ENCODE data around the gene KBTBD13.
A peak's percentile ranks its signal among the peaks of the same experiment; 100 is the strongest.

The KBTBD13 gene

DNA sequence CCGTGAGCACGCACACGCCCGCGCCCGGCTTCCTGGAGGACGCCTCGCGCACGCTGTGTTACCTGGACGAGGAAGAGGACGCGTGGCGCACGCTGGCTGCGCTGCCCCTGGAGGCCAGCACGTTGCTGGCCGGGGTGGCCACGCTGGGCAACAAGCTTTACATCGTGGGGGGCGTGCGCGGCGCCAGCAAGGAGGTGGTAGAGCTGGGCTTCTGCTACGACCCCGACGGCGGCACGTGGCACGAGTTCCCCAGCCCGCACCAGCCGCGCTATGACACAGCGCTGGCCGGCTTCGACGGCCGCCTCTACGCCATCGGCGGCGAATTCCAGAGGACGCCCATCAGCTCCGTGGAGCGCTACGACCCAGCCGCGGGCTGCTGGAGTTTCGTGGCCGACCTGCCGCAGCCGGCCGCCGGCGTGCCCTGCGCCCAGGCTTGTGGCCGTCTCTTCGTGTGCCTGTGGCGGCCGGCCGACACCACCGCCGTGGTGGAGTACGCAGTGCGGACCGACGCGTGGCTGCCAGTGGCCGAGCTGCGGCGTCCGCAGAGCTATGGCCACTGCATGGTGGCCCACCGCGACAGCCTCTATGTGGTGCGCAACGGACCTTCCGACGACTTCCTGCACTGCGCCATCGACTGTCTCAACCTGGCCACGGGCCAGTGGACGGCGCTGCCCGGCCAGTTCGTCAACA is 890 bp downstream of the KBTBD13 start:
- no peak for DNase-seq (ENCODE audit: insufficient read length, low spot score)
- TF ChIP-seq, protein P1, sequence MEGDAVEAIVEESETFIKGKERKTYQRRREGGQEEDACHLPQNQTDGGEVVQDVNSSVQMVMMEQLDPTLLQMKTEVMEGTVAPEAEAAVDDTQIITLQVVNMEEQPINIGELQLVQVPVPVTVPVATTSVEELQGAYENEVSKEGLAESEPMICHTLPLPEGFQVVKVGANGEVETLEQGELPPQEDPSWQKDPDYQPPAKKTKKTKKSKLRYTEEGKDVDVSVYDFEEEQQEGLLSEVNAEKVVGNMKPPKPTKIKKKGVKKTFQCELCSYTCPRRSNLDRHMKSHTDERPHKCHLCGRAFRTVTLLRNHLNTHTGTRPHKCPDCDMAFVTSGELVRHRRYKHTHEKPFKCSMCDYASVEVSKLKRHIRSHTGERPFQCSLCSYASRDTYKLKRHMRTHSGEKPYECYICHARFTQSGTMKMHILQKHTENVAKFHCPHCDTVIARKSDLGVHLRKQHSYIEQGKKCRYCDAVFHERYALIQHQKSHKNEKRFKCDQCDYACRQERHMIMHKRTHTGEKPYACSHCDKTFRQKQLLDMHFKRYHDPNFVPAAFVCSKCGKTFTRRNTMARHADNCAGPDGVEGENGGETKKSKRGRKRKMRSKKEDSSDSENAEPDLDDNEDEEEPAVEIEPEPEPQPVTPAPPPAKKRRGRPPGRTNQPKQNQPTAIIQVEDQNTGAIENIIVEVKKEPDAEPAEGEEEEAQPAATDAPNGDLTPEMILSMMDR (IDR thresholded peaks at IDR 0.05; ENCODE audit: insufficient read depth, missing control alignments) = no peak
- no peak for FAIRE-seq

DNA sequence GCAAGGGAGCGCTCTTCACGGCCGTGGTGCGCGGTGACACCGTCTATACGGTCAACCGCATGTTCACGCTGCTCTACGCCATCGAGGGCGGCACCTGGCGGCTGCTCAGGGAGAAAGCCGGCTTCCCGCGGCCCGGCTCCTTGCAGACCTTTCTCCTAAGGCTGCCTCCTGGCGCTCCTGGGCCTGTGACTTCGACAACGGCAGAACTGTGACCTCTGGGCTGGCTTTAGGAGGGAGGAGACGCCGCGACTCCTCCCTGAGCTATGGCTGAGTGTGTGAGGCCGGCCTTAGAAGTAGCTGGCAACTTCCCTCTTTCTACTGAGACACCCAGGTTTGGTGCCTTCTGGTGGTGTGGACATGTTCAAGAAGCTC is 1.4 kb downstream of the KBTBD13 start:
- FAIRE-seq (no peak), DNase-seq (ENCODE audit: insufficient read length, low spot score) (no peak)
- TF ChIP-seq, protein P1 (IDR thresholded peaks at IDR 0.05; ENCODE audit: insufficient read depth, missing control alignments) = no peak

DNA sequence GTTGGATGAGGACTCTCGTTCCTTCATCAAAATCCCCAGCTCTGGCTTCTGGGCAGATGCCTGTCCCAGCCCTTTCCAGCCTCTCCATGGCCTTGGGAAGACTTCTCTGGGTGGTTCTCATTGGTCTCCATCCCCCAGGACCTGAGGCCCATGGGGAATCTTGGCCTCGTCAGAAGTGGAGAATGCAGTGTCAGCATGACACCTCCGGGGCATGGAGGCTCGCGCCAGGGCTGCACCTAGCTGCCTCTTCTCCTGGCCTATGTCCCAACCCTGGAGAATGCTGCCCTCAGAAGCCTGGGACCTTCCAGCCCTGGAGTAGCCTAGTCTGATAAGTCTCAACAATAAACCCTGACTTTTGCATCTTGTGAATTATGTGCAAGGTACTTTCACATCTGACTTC is 3.0 kb downstream of the KBTBD13 start:
- TF ChIP-seq, protein P1 (IDR thresholded peaks at IDR 0.05; ENCODE audit: insufficient read depth, missing control alignments) = no peak
- DNase-seq (ENCODE audit: insufficient read length, low spot score) (no peak), FAIRE-seq (no peak)

DNA sequence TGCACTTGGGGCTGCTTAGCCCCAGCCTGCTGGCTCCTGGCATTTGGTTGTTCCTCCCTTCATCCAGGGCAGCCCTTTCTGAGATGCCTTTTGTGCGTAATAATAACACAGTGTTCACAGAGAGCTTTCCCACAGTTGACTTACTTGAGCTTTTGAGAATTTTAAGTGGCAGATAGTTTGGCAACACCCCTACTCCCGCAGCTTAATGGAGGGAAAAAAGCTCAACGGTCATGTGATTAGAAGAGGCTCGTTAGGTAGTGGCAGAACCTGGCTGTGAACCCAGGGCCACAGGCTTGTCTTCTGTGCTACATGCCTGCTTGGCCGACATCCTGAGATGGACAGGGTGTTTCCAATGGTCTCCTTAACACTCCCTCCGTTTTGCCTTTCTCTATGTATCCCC is 4.7 kb downstream of the KBTBD13 start:
- FAIRE-seq (no peak), DNase-seq (ENCODE audit: insufficient read length, low spot score) (no peak)
- TF ChIP-seq, protein P1 (IDR thresholded peaks at IDR 0.05; ENCODE audit: insufficient read depth, missing control alignments) = no peak

GRCh38 chr15:65081758-65082157 is 5.2 kb downstream of the KBTBD13 start:
- DNase-seq (ENCODE audit: insufficient read length, low spot score) = no peak
- TF ChIP-seq, protein P1 (IDR thresholded peaks at IDR 0.05; ENCODE audit: insufficient read depth, missing control alignments) = no peak
- no peak for FAIRE-seq

GRCh38 chr15:65082303-65082953 is 5.9 kb downstream of the KBTBD13 start:
- FAIRE-seq (no peak), DNase-seq (ENCODE audit: insufficient read length, low spot score) (no peak)
- TF ChIP-seq, protein P1 (IDR thresholded peaks at IDR 0.05; ENCODE audit: insufficient read depth, missing control alignments) = no peak

DNA sequence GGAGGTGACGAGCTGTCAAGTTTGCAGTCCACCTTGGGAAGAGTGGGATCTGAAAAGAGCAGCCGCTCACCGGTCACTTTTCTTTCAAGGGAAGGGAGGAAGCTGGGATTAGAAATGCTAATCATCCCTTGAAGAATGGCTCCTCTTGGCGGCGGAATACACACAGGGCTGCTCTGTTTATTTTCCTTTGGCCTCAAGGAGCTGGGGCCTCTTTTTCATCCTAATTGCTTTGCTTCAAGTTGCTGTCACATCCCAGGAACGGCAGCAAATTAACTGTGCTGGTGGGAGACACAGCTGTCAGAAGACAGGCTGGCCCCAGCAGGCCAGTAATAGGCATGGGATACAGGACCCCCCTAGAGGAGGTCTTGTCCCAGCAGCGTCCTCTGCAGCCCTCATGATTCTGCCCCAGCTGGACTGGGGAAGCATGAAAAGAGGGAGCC is 6.7 kb downstream of the KBTBD13 start:
- TF ChIP-seq, protein P1 (IDR thresholded peaks at IDR 0.05; ENCODE audit: insufficient read depth, missing control alignments) = peak; percentile 46
- FAIRE-seq (no peak), DNase-seq (ENCODE audit: insufficient read length, low spot score) (no peak)

All from D721Med (cell line).